Measurements from ENCODE around the gene PDLIM3.

GRCh38 chr4:185549095-185549639 lies 13.9 kb upstream of the PDLIM3 start:
- TF ChIP-seq EZH2 (IDR thresholded peaks at IDR 0.05; ENCODE audit: low read length, unreplicated experiment) (no peak), CTCF (conservative IDR thresholded peaks at IDR 0.05; ENCODE audit: low read depth, low read length) (no peak)

Measured in PC-3 (cell line).